Uterus (tissue), 2 donors: ENCODE measurements around the gene SAMM50.

Source experiments
- POLR2A ChIP-seq, 2 donors: fragments of 450-650 bp; IDR thresholded peaks; one replicate each; pipeline ENCODE4 v1.6.1; 2016; ENCODE audit warnings: antibody characterized with exemption in 2 of 2, mild to moderate bottlenecking in 1 of 2, moderate library complexity in 1 of 2
- TF ChIP-seq, protein P1 (sequence below), 4 experiments: fragments of 200-600 bp in 2 of 4; fragments of 450-650 bp in 2 of 4; sonication (generic) in 2 of 4; IDR thresholded peaks; one replicate each; pipeline ENCODE4 v1.5.1; 2016 to 2019; ENCODE audit warnings: antibody characterized with exemption in 4 of 4, mild to moderate bottlenecking in 2 of 4, moderate library complexity in 1 of 4

DNA sequence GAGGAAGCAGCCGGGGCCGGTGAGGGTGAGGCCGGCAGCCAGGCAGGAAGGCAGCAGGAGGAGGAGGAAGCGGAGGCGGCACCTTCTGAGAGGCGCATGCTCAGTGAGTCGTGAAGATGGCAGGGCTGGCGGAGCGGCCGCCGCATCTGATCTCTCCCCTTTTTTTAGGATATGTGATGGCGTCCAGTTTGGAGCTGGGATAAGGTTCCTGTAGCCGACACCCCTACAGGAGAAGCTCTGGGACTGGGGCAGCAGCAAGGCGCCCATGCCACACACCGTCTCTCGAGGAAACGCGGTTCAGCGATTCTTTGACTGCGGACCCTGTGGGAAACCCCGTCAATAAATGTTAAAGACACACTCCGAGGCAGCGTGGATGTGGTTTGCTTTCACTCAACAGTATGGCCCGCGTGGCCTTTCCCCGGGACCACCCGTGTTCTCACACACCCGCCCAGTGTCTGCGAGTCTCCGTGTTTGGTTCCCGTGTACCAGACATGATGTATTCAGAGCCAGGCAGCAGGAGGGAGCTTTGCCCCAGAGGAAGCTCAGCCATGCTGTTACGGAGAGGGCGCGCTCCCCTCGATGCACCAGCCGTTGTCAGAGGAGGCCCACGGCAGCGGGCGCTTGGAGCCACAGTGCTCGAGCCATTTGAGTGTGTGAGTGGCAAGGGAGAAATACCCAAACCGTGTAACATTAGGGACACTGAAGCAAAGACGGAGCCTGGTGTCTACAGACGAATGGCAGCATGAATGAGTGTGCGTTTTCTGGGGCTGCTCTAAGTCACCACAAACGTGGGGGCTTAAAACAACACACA is 41.1 kb downstream of the SAMM50 start:
- TF ChIP-seq, protein P1, sequence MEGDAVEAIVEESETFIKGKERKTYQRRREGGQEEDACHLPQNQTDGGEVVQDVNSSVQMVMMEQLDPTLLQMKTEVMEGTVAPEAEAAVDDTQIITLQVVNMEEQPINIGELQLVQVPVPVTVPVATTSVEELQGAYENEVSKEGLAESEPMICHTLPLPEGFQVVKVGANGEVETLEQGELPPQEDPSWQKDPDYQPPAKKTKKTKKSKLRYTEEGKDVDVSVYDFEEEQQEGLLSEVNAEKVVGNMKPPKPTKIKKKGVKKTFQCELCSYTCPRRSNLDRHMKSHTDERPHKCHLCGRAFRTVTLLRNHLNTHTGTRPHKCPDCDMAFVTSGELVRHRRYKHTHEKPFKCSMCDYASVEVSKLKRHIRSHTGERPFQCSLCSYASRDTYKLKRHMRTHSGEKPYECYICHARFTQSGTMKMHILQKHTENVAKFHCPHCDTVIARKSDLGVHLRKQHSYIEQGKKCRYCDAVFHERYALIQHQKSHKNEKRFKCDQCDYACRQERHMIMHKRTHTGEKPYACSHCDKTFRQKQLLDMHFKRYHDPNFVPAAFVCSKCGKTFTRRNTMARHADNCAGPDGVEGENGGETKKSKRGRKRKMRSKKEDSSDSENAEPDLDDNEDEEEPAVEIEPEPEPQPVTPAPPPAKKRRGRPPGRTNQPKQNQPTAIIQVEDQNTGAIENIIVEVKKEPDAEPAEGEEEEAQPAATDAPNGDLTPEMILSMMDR (IDR thresholded peaks at IDR 0.05): no peak
- TF ChIP-seq POLR2A (IDR thresholded peaks at IDR 0.05): no peak
